ENCODE measurements around the gene TMEM234. TPM values are rescaled to one million over a fixed set of nuclear protein-coding genes. Genes with fewer than 3 reads are reported as not detected.

The TMEM234 gene
- total RNA-seq, 1 experiment from 2014 or later = 16.6 TPM

GRCh38 chr1:32179443-32180185, 42.5 kb downstream of the TMEM234 start, which contains the start of gene TXLNA:
Gene TXLNA, plus strand, starts transcription at chr1:32179675. Its CDS starts 671 bp downstream, at chr1:32180346.
- DNase-seq (ENCODE audit: low read depth) = peak; percentile 88

GRCh38 chr1:32179193-32179442, 43.0 kb downstream of the TMEM234 start:
- no peak for DNase-seq (ENCODE audit: low read depth)

- no peak for DNase-seq (ENCODE audit: low read depth)
Measured at GRCh38 chr1:32178380-32179192, 43.6 kb downstream of the TMEM234 start.

GRCh38 chr1:32172621-32173245, 49.4 kb downstream of the TMEM234 start:
- peak; percentile 42 for DNase-seq (ENCODE audit: low read depth)

GRCh38 chr1:32170991-32171390, 51.2 kb downstream of the TMEM234 start:
- no peak for DNase-seq (ENCODE audit: low read depth)

Other genes starting within 250 kb of the TMEM234 start
- gene KHDRBS1, start 208.5 kb downstream of the TMEM234 start, total RNA-seq (2014; rRNA removed) = 58.9 and 72.6 TPM in 2 replicates
- 8.1 and 10.4 TPM in 2 replicates for gene TMEM39B, start 149.4 kb downstream of the TMEM234 start, total RNA-seq (2014; rRNA removed)
- gene KPNA6, start 114.3 kb downstream of the TMEM234 start, total RNA-seq (2014; rRNA removed) = 50.8 and 57.4 TPM in 2 replicates
- gene TXLNA, start 42.7 kb downstream of the TMEM234 start, total RNA-seq (2014; rRNA removed) = 79.6 and 81.6 TPM in 2 replicates
- gene CCDC28B, start 21.8 kb downstream of the TMEM234 start, total RNA-seq (2014; rRNA removed) = 9.1 and 10.8 TPM in 2 replicates
- 2.3 and 4.0 TPM in 2 replicates for gene IQCC, start 16.7 kb downstream of the TMEM234 start, total RNA-seq (2014; rRNA removed)
- gene DCDC2B, start 13.3 kb downstream of the TMEM234 start, total RNA-seq (2014; rRNA removed) = not detected in 2 replicates
- gene EIF3I, start 54 bp upstream of the TMEM234 start, total RNA-seq (2014; rRNA removed) = 296 and 327 TPM in 2 replicates
- 0.23 TPM in 1 of 2 replicates, not detected in the other for gene FAM167B, start 24.9 kb upstream of the TMEM234 start, total RNA-seq (2014; rRNA removed)
- gene LCK, start 28.9 kb upstream of the TMEM234 start, total RNA-seq (2014; rRNA removed) = not detected in 2 replicates
- 53.0 and 54.4 TPM in 2 replicates for gene HDAC1, start 69.7 kb upstream of the TMEM234 start, total RNA-seq (2014; rRNA removed)
- gene MARCKSL1, start 113.9 kb upstream of the TMEM234 start, total RNA-seq (2014; rRNA removed) = 94.7 and 107 TPM in 2 replicates
- gene FAM229A, start 140.1 kb upstream of the TMEM234 start, total RNA-seq (2014; rRNA removed) = 2.0 and 5.2 TPM in 2 replicates
- 0.40 TPM in 1 of 2 replicates, not detected in the other for gene TSSK3, start 140.2 kb upstream of the TMEM234 start, total RNA-seq (2014; rRNA removed)
- 55.4 and 58.0 TPM in 2 replicates for gene BSDC1, start 172.1 kb upstream of the TMEM234 start, total RNA-seq (2014; rRNA removed)
- gene ZBTB8B, start 242.7 kb upstream of the TMEM234 start, total RNA-seq (2014; rRNA removed) = not detected in 2 replicates